Ureter (tissue), 1 donor: ENCODE measurements around the gene CAND2. TPM values are rescaled to one million over a fixed set of nuclear protein-coding genes. Genes with fewer than 3 reads are reported as not detected.

Experiments used
- DNase-seq: peaks from one replicate; pipeline ENCODE4 v3.0.0-alpha.2; 2020; ENCODE audit warnings: low spot score
- total RNA-seq: library from RNA; stranded (reverse); gene quantifications from one replicate; pipeline ENCODE4 v1.2.4, GENCODE V29; 2023
- donor health status: DM: yes; HTN: yes; CAD: no.

CAND2 gene
- total RNA-seq = 13.7 TPM

- DNase-seq = peak; percentile 65
Measured at GRCh38 chr3:12796171-12797123, at the start of gene CAND2. CAND2 (plus strand) TSS chr3:12796680; CDS start chr3:12796721, 41 bp downstream.

DNA sequence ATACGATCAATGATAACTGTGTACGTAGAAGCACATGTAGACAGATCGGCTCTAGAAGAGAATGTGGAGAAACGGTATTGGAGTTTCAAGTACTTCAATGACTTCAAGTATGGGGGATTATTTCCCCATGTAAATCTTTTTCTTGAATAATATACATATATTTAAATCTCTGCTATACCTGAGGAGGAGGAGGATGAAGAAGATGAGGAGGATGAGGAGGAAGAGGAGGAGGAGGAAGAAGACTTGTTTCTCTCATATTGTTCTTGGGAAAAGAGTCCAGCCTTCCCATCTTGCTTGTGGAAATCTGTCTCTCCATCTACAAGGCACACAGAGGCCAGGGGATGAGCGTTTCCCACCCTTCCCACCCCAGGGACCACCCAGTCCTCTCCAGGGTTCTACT, 48.0 kb upstream of the CAND2 start:
- no peak for DNase-seq

DNA sequence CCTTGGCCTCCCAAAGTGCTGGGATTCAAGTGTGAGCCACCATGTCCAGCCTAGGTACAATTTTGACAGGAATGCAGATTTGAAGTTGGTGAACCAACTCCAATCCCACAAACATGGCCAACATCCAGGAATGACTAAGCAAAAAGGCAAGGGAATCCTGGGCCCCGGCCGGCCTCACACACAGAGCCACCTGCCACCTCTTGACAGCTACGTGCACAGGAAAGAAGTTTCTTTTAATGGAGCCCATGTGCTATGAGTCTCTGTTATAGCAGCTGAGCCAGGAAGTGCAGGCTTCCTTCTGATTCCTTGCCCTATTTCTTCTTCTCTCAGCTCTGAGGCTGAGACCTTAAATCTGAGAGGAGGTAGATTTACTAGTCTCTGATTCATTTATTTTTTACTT, 46.3 kb upstream of the CAND2 start:
- no peak for DNase-seq

DNA sequence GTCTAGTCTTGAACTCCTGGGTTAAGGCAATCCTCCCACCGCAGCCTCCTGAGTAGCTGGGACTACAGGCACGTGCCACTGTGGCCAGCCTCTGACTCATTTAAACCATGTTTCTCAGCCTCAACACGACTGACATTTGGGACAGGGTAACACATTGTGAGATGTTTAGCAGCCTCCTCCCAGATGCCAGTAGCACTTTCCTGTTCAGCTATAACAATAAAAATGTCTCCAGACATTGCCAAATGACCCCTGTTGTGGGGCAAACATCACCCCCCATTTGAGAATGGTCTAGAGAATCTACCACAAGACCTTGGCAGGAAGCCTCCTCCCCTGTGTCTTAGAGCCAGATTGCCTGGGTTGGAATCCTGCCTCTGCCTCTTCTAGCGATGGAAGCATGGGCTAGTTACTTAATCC, 45.8 kb upstream of the CAND2 start:
- no peak for DNase-seq

GRCh38 chr3:12751571-12751970, 44.9 kb upstream of the CAND2 start:
- no peak for DNase-seq

GRCh38 chr3:12752102-12752501, 44.4 kb upstream of the CAND2 start:
- DNase-seq = no peak

DNA sequence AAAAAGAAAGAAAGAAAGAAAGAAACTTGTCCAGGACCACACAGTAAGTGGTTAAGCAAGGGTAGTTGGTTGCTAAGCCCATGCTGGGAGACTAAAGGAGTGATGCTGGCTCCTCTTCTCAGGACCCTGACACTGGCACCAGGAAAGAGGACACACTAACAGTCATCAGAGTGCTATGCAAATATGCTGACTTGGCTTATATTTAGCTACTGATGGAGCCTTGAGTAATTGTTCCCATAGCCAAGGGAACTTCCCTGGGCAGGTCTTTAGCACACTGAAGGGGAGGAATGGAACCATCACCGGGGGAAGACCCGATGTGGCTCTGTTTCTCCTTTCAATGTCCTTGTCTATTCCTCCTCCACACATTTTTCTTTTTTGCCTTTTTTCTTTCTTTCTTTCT, 43.7 kb upstream of the CAND2 start:
- no peak for DNase-seq

DNA sequence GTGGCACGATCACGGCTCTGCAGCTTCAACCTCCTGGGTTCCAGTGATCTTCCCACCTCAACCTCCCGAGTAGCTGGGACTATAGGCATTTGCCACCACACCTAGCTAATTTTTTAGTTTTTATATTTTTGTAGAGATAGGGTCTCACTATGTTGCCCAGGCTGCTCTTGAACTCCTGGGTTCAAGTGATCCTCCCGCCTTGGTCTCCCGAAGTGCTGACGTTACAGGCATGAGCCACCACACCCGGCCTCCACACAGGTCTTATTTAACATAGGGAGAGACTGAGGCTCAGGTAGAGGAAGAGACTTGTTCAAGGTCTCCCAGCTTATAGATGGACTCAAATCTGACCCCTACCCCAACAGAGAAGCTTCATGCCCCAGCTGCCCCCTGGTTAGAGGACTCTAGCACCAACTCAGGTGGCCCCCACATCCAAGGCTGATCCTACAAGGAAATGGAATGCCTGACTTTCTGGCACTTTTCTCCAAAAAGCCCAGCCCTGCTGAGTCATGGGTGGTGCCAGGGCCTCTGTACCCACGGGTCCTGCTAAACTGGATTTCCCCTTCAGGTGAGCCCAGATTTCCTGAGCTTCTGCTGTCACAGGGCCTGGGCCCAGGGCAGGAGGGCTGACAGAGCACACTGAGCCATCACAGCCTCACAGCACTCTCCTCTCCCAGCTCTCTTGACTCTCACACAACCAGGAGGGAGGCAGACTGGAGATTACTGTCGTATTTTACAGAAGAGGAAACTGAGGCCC, 43.0 kb upstream of the CAND2 start:
- DNase-seq = peak; percentile 75

DNA sequence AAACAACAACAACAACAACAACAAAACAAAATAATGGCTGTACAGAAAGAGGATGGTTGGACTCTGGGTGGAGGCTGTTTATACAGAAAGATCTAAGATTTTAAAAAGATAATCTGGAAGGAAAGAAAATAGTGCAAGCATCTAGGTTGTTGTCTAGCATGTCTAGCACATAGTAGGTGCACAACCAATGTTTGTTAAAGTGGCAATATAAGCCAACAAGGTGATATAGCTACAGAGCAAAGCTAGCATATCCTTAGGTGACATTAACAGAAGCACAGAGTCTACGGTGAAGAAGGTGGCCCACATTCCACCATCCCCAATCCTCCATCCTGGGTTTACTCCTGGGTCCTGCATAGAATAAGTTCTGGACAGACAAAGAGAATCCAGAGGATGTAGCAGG, 42.2 kb upstream of the CAND2 start:
- DNase-seq = no peak

GRCh38 chr3:12755754-12756153, 40.7 kb upstream of the CAND2 start:
- DNase-seq = no peak

DNA sequence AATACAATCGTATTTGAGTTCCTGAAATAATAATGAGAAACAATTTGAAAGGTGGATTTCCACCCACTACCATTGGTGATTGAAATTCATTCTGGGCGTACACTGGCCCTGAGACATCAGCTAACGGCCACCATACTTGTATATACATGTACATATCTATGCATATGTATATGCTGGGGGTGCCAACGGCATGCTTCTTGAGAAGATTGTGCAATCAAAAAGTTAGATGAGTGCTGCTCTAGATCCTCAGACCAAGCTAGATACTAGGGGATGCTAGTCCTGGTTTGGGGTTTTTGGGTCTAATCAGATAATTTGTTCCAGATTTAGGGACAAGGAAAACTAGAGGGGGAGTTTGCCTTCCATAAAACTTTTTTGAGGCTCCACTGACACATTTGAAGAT, 40.3 kb upstream of the CAND2 start:
- DNase-seq = no peak

GRCh38 chr3:12756635-12757034, 39.8 kb upstream of the CAND2 start:
- no peak for DNase-seq

DNA sequence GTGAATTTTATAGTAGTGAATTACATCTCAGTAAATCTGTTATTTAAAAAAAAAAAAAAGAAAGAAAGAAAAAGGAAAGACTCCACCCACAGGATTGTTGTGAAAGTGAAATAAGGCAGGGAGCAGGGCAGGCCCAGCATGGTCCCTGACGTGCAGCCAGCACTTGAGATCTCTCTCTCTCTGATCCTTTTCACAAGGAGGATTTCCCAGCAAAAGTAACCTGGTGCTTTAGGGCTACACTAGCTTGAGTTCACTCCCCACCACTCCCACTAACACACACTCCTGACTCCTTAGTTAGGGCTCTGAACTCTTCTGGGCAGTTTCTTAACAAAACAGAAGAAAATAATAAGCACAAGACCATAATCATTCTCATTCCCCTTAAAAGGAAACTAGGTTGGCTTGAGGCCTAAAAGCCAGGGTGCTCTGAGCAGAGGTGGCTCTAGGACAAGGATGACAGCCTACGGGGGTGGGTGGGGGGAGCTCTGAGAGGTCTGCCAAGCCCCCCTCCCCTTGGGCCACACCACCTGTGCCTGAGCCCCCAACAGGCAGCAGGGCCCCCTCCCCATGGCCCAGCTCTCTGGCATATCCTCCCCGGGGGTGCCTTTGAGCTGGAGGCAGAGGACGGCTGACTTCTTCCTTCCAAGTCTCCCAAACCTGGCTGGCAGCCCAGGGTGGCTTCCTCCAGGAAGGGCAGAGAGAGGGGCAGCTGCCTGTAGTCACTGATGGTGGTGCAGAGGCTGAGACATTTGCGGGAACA, 38.3 kb upstream of the CAND2 start:
- DNase-seq = peak; percentile 52

- peak; percentile 87 for DNase-seq
Measured at GRCh38 chr3:12759097-12759679, 37.3 kb upstream of the CAND2 start, which contains the start of gene TMEM40. TMEM40 (minus strand) TSS chr3:12759259; CDS start chr3:12749832, 9,427 bp downstream.

DNA sequence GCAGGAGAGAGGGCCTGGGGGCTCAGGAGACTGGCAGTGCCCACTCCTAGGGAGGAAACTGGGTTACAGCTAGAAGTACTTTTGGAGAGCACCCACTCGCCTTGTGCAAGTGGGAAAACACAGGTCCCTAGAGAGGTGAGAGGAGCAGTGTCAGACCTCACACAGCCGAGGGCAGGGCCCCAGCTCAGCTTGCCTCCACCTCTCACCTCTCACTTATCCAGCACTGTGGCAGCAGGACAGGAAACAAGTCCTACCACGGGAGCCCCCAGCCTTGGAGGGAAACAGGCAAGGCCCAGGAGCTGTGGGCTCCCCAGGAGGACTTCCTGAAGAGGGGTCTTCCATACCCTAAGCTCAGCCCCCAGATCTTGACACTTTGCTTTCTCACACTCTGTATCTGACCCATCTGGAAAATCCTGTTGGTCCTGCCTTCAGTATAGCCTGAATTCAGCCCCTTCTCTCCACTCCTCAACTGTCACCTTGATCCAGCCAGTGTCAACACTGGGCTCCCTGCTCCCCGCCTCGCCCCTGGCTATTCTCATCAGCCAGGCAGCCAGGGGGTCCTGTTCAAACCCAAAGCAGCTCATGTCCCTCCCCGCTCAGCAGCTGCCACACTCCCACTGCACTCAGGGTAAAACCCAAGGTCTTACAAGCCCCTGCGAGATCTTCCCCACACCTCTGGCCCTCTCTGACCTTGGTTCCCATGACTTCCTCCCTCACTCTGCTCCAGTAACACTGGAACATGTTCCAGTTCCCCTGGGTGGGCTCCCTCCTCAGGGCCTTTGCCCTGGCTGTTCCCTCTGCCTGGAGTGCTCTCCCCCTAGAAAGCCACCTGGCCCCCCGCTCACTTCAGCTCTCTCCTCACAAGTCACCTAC, 36.6 kb upstream of the CAND2 start:
- DNase-seq = peak; percentile 53

GRCh38 chr3:12764171-12764776, 32.2 kb upstream of the CAND2 start:
- DNase-seq = no peak

- DNase-seq = no peak
Measured at GRCh38 chr3:12766541-12766940, 29.9 kb upstream of the CAND2 start.

- no peak for DNase-seq
Measured at GRCh38 chr3:12768579-12769527, 27.6 kb upstream of the CAND2 start.

GRCh38 chr3:12769761-12770160, 26.7 kb upstream of the CAND2 start:
- DNase-seq = no peak
